Lower leg skin (tissue), 3 donors: ENCODE results near the gene ITPKB.

Experiments
- POLR2A ChIP-seq, 2 donors: fragments of 450-650 bp; IDR thresholded peaks; one replicate each; pipeline ENCODE4 v1.6.1; 2016 to 2017; ENCODE audit warnings: antibody characterized with exemption in 2 of 2, mild to moderate bottlenecking in 1 of 2, moderate library complexity in 1 of 2
- TF ChIP-seq, protein P1 (sequence below), 3 donors: fragments of 450-650 bp; IDR thresholded peaks; one replicate each; pipeline ENCODE4 v1.5.1; 2016; ENCODE audit warnings: antibody characterized with exemption in 3 of 3, mild to moderate bottlenecking in 3 of 3, moderate library complexity in 2 of 3

DNA sequence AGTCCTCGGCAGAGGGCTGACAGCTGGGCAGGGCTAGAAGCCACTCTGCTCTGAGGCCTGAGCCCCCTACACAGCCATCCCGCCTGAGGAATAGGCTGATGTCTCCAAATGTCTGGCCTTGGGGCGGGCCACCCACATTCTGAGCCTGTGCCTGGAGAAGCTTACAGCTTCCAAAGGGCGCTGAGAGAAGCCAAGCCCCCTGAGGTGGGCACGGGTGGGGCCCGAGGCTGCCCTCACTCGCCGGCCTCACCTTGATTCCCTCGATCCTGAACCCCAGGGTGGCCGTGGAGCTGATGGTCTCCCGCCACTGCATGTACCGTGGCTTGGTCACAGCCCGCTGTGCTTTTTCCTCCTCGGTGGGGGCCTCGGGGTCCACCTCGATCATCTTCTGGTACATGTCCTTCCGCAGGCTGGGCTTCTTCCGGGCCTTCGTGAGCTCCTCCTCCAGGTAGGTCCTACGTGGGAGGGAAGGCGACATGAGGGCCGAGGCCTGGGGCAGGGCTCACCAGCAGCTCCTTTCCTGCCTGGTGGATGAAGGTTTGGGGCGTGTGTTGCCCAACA lies 97.3 kb downstream of the ITPKB start:
- no peak for TF ChIP-seq POLR2A (IDR thresholded peaks at IDR 0.05)
- TF ChIP-seq, protein P1, sequence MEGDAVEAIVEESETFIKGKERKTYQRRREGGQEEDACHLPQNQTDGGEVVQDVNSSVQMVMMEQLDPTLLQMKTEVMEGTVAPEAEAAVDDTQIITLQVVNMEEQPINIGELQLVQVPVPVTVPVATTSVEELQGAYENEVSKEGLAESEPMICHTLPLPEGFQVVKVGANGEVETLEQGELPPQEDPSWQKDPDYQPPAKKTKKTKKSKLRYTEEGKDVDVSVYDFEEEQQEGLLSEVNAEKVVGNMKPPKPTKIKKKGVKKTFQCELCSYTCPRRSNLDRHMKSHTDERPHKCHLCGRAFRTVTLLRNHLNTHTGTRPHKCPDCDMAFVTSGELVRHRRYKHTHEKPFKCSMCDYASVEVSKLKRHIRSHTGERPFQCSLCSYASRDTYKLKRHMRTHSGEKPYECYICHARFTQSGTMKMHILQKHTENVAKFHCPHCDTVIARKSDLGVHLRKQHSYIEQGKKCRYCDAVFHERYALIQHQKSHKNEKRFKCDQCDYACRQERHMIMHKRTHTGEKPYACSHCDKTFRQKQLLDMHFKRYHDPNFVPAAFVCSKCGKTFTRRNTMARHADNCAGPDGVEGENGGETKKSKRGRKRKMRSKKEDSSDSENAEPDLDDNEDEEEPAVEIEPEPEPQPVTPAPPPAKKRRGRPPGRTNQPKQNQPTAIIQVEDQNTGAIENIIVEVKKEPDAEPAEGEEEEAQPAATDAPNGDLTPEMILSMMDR (IDR thresholded peaks at IDR 0.05), result no peak
